Retinal pigment epithelial cell (primary cell): ENCODE data around the gene PREX1.

Experiments
- DNase-seq: peaks from one replicate; pipeline ENCODE4 v3.0.0-alpha.2; 2010; ENCODE audit warnings: low read depth
- H3K4me3 ChIP-seq: 2 replicates; pipeline ENCODE4 v1.5.1; 2011; ENCODE audit warnings: mild to moderate bottlenecking, low read length, control low read depth, moderate library complexity
- TF ChIP-seq, protein P1 (sequence below): conservative IDR thresholded peaks from 2 replicates; pipeline ENCODE4 v1.5.1; 2011; ENCODE audit warnings: low read depth, low read length, control low read depth, inconsistent platforms

PREX1 gene

DNA sequence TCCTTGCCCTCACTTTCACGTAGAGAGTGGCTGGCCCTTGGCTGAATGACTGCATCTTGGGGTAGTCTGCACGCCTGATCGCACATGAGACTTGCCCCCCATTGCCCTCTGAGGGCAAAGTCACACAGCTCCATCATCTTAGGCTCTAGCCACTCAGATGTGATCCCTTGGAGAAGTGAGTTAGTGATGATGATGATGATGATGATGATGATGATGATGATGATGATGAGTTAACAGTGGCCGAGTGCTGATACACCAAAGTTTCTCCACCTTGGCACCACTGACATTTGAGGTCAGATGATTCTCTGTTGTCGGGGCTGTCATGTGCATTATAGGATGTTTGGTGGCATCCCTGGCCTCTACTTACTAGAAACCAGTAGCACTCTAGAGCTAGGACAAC, 84.0 kb downstream of the PREX1 start:
- TF ChIP-seq, protein P1, sequence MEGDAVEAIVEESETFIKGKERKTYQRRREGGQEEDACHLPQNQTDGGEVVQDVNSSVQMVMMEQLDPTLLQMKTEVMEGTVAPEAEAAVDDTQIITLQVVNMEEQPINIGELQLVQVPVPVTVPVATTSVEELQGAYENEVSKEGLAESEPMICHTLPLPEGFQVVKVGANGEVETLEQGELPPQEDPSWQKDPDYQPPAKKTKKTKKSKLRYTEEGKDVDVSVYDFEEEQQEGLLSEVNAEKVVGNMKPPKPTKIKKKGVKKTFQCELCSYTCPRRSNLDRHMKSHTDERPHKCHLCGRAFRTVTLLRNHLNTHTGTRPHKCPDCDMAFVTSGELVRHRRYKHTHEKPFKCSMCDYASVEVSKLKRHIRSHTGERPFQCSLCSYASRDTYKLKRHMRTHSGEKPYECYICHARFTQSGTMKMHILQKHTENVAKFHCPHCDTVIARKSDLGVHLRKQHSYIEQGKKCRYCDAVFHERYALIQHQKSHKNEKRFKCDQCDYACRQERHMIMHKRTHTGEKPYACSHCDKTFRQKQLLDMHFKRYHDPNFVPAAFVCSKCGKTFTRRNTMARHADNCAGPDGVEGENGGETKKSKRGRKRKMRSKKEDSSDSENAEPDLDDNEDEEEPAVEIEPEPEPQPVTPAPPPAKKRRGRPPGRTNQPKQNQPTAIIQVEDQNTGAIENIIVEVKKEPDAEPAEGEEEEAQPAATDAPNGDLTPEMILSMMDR: no peak
- DNase-seq: no peak
- no peak overlapping the region for H3K4me3 ChIP-seq

DNA sequence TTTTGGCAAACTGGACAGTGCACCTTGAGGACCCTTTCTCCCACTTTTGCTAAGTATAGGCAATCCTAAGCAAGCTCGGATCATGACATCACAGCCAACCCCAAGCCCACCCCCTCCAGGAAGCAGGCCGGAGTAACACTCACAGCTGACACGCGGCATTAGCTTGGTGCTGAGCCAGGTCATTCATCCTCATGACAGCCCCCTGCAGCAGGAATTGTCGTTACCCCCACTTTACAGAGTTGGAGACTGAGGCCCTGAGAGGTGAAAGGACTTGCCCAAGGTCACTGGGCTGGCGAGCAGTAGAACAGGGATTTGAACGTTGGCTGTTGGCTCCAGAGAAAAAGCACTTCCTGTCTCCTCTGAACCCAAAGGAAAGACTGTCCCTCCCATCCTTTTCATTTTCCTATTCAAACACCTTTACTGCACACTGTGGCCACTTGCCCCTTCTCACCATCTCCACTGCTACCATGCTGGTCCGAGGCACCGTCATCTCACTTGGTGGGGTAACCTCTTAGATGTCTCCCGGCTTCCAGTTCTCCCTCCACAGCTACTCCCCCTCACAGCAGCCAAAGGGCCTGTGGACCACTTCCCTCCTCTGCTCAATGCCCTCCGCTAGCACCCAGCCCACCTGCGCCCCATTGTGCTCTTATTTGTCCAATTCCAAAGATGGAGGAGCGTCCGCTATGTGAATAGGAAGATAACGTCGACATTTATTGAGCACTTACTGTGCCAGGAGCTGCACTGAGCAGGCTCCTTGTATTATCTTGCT, 84.7 kb downstream of the PREX1 start:
- DNase-seq: no peak
- TF ChIP-seq, protein P1: no peak
- no peak overlapping the region for H3K4me3 ChIP-seq

DNA sequence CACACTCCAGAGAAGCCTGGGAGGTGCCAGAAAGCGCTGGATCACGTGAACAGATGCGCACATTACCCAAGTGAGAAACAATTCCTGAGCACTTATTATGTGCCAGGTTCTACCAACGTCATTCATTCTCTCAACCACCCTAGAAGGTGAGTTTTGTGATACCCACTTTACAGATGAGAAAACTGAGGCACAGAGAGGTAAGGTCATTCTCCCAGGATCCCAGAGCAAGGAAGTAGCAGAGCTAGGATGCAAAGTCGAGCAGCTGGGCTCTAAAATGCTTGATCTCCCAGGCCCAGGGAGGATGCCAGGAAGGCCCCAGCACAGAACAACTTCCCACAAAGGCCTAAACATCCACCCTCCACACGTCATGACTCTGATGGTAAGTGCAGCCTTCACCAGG, 85.6 kb downstream of the PREX1 start:
- TF ChIP-seq, protein P1: no peak
- no peak overlapping the region for H3K4me3 ChIP-seq
- no peak for DNase-seq

DNA sequence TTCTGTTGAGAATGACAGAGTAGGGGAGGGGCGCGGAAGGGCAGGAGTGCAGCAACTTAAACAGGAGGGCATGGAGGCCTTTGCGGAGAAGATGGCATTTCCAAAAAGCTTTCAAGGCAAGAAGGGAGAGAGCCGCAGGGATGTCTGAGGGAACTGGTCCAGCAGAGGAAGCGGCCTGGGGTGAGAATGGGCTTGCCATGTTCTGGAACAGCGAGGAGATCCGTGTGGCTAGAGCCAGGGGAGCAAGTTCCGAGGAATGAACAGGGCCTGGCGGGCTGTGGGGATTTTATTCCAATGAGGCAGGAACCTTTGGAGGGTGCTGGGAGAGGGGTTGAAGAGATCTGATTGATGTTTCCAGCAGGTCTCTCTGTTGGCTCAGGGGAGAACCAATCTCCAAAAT, 86.1 kb downstream of the PREX1 start:
- DNase-seq: no peak
- H3K4me3 ChIP-seq: no peak overlapping the region
- TF ChIP-seq, protein P1: no peak

DNA sequence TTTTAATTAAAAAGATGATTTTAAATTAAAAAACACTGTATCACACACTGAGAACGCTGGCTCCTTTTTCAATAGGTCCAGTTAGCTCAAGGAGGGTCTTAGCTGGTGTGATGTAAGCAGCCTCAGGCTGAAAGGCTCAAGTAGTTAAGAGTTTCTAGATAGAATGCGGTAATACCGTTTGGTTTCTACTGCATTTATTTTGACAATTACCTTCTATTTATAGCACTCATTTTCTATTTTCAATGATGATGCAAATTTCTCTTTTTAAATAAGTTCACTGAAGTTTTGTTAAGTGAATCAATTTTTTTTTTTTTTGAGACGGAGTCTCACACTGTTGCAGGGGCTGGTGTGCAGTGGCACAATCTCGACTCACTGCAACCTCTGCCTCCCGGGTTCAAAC, 87.1 kb downstream of the PREX1 start:
- TF ChIP-seq, protein P1: no peak
- DNase-seq: no peak
- H3K4me3 ChIP-seq: no peak overlapping the region

DNA sequence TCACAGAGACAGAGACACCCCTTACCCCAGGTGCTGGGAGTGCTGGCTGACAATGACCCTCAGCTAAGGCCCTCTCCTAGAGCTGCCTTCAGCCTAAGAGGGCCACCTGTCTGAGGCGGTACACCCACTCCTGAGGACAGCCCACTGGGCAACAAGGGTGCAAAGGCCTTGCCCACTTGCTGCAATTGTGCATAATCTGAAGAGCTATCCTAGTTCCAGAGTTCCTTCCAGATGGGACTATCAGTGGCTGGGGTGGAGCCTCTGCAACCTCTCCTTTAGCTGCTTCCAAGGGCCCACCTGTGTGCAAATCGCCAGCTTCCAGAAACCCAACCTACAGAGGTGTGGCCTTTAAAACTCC, 87.5 kb downstream of the PREX1 start:
- TF ChIP-seq, protein P1: no peak
- DNase-seq: no peak

More for the DNA sequence above, 87.5 kb downstream of the PREX1 start:
- H3K4me3 ChIP-seq: no peak overlapping the region
